Body of pancreas (tissue), 4 donors: ENCODE results near the gene GTF2F2. TPM values are rescaled to one million over a fixed set of nuclear protein-coding genes. Genes with fewer than 3 reads are reported as not detected.

Experiments used
- ATAC-seq: fragments of 150-250 bp; one replicate; pipeline ENCODE4 v1.9.1; 2016
- DNase-seq, 4 donors: peaks; one replicate each; pipeline ENCODE4 v3.0.0-alpha.2; 2019
- H3K27ac ChIP-seq, 4 donors: fragments of 200-600 bp; sonication (generic); 1 replicate in 3 of 4; 2 replicates in 1 of 4; pipeline versions ENCODE4 v1.5.1 to v1.6.1; 2016 to 2019; ENCODE audit warnings: mild to moderate bottlenecking in 1 of 4, mixed read lengths in 1 of 4, moderate library complexity in 1 of 4
- H3K27me3 ChIP-seq, 2 donors: fragments of 200-600 bp; sonication (generic); one replicate each; pipeline ENCODE4 v1.6.0; 2016; ENCODE audit warnings: mild to moderate bottlenecking in 1 of 2
- H3K36me3 ChIP-seq, 2 donors: fragments of 200-600 bp; sonication (generic); replicated peaks in 1 of 2; 2 replicates each; pipeline ENCODE4 v1.5.1; 2016; ENCODE audit warnings: low read depth in 2 of 2; ENCODE audit not compliant: insufficient read depth in 1 of 2
- H3K4me1 ChIP-seq: fragments of 200-600 bp; sonication (generic); one replicate; pipeline ENCODE4 v1.6.0; 2016
- H3K4me3 ChIP-seq, 2 donors: fragments of 200-600 bp; sonication (generic); 1 replicate in 1 of 2; 2 replicates in 1 of 2; pipeline ENCODE4 v1.5.1; 2016 to 2019
- H3K9me3 ChIP-seq, 3 donors: fragments of 200-600 bp; sonication (generic); 1 replicate in 2 of 3; 2 replicates in 1 of 3; pipeline ENCODE4 v1.5.1; 2016
- CTCF ChIP-seq, 7 experiments: fragments of 450-650 bp in 4 of 7; fragments of 200-600 bp in 3 of 7; sonication (generic) in 3 of 7; IDR thresholded peaks; one replicate each; pipeline ENCODE4 v1.5.1; 2016 to 2019; ENCODE audit warnings: antibody characterized with exemption in 7 of 7
- POLR2A ChIP-seq, 3 donors: fragments of 450-650 bp; IDR thresholded peaks; one replicate each; pipeline ENCODE4 v1.6.1; 2016; ENCODE audit warnings: antibody characterized with exemption in 3 of 3, mild to moderate bottlenecking in 2 of 3
- WGBS, 2 donors: methylation state at CpG; one replicate each; pipeline ENCODE4 v1.1.5; 2017; 5-methylcytosine and 5-hydroxymethylcytosine counted together
- intact Hi-C: fragments of 100-400 bp; cut with DNase I; formaldehyde crosslinking; loops from one replicate; pipeline ENCODE4 v1.15.1; 2023
- total RNA-seq, 2 donors: library from RNA; depleted of rRNA; stranded (reverse); fragments of >200 nt; gene quantifications; one replicate each; pipeline ENCODE4 v1.1.0, GENCODE V29; 2016

Gene GTF2F2
- total RNA-seq, 2 donors from 2014 or later = 5.9 to 9.6 TPM

DNA sequence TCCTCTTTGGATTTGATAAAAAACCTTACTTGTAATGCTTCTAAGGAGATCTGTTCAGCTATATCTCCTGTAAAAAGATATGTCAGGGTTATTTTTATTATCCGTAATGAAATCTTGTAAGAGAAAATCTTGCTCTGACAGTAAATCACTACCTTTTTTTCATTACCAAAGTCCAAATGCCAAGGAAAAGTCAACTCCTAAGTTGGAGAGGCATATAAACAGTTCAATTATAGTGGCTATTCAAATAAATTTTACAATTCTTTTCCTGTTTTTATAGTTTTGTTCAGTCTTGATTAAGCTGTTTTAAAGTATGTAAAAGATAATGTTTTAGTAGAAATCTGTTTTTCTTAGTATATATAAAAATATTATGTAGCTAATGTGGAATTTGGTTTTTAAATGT, 71.6 kb downstream of the GTF2F2 start:
- ATAC-seq (no peak), DNase-seq (no peak)
- no peaks in the 10 kb centered on the region for H3K36me3 ChIP-seq
- H3K9me3 ChIP-seq = no peaks in the 10 kb centered on the region
- no peaks in the 10 kb centered on the region for H3K27me3 ChIP-seq
- no peak overlapping the region for H3K27ac ChIP-seq
- WGBS, 2 donors = 52 to 60% methylated on average over 1 of the region's 1 CpG
- TF ChIP-seq CTCF (IDR thresholded peaks at IDR 0.05) (no peak), POLR2A (IDR thresholded peaks at IDR 0.05) (no peak)
- intact Hi-C loops = no loop called here
- no peak overlapping the region for H3K4me3 ChIP-seq
- H3K4me1 ChIP-seq = peaks cover 6% of the 10 kb centered on the region

GRCh38 chr13:45194081-45194939, 74.0 kb downstream of the GTF2F2 start:
- H3K9me3 ChIP-seq = no peaks in the 10 kb centered on the region
- peak overlapping the region in 1 of 4 donors; percentile 79 for H3K27ac ChIP-seq
- intact Hi-C loops = no loop called here
- ATAC-seq (peak; percentile 74), DNase-seq (peak; percentile 8 to 28 (median 20))
- TF ChIP-seq CTCF (IDR thresholded peaks at IDR 0.05) (peak in 5 of 7 experiments; percentile 11 to 42 (median 35)), POLR2A (IDR thresholded peaks at IDR 0.05) (no peak)
- no peaks in the 10 kb centered on the region for H3K27me3 ChIP-seq
- H3K36me3 ChIP-seq = no peaks in the 10 kb centered on the region
- no peak overlapping the region for H3K4me3 ChIP-seq
- H3K4me1 ChIP-seq = peaks cover 6% of the 10 kb centered on the region
- 59 to 79% methylated on average over 15 of the region's 15 CpGs for WGBS, 2 donors

- H3K27ac ChIP-seq = peak overlapping the region in 2 of 4 donors; percentile 50 to 79
- H3K4me3 ChIP-seq = no peak overlapping the region
- peaks cover 6% of the 10 kb centered on the region for H3K4me1 ChIP-seq
- no peak for ATAC-seq
- H3K27me3 ChIP-seq = no peaks in the 10 kb centered on the region
- intact Hi-C loops = no loop called here
- DNase-seq = no peak
- no peaks in the 10 kb centered on the region for H3K9me3 ChIP-seq
- H3K36me3 ChIP-seq = no peaks in the 10 kb centered on the region
- 90 to 93% methylated on average over 1 of the region's 1 CpG for WGBS, 2 donors
- TF ChIP-seq CTCF (IDR thresholded peaks at IDR 0.05) (no peak), POLR2A (IDR thresholded peaks at IDR 0.05) (no peak)
These were observed 75.1 kb downstream of the GTF2F2 start for GRCh38 chr13:45195421-45195820.

- TF ChIP-seq POLR2A (IDR thresholded peaks at IDR 0.05) = no peak
- no peak for TF ChIP-seq CTCF (IDR thresholded peaks at IDR 0.05)
These were observed 75.8 kb downstream of the GTF2F2 start for GRCh38 chr13:45196096-45196495.

More at GRCh38 chr13:45196096-45196495, 75.8 kb downstream of the GTF2F2 start:
- Histone ChIP-seq H3K27me3 (no peaks in the 10 kb centered on the region), H3K27ac (peak overlapping the region in 2 of 4 donors; percentile 50 to 79), H3K4me3 (no peak overlapping the region), H3K9me3 (no peaks in the 10 kb centered on the region), H3K4me1 (peaks cover 6% of the 10 kb centered on the region), H3K36me3 (no peaks in the 10 kb centered on the region)
- DNase-seq = no peak
- ATAC-seq = no peak
- intact Hi-C loops = no loop called here
- 42 to 55% methylated on average over 3 of the region's 3 CpGs for WGBS, 2 donors
